Neural cell (in vitro differentiated cells): ENCODE measurements around the gene SIDT1. TPM values are rescaled to one million over a fixed set of nuclear protein-coding genes. Genes with fewer than 3 reads are reported as not detected.

Experiments
- H2AFZ ChIP-seq: fragments of 200-600, 300-800 bp; sonication (generic), shearing (Covaris generic); 2 replicates; pipeline ENCODE4 v1.6.0; 2014; ENCODE audit warnings: low read depth, mild to moderate bottlenecking, antibody characterized with exemption, low read length, moderate library complexity
- H3F3A ChIP-seq: fragments of 200-600 bp; shearing (Covaris generic); 2 replicates; pipeline ENCODE4 v1.6.1; 2016; ENCODE audit warnings: mild to moderate bottlenecking, moderate library complexity, mixed read lengths, antibody characterized with exemption, low read length; ENCODE audit not compliant: insufficient read depth, poor library complexity, severe bottlenecking
- H3K27ac ChIP-seq: fragments of 200-600, 300-800 bp; sonication (generic), shearing (Covaris generic); 2 replicates; pipeline ENCODE4 v1.5.1; 2014; ENCODE audit warnings: mild to moderate bottlenecking, low read length, moderate library complexity
- H3K27me3 ChIP-seq: fragments of 300-800, 200-600 bp; sonication (generic), shearing (Covaris generic); 2 replicates; pipeline ENCODE4 v1.6.0; 2014; ENCODE audit warnings: mild to moderate bottlenecking, low read depth, low read length, moderate library complexity; ENCODE audit not compliant: insufficient read depth
- H3K36me3 ChIP-seq: fragments of 300-800, 200-600 bp; sonication (generic), shearing (Covaris generic); 2 replicates; pipeline ENCODE4 v1.5.1; 2014; ENCODE audit warnings: mild to moderate bottlenecking, antibody characterized with exemption, low read length, moderate library complexity; ENCODE audit not compliant: insufficient read depth
- H3K4me2 ChIP-seq: fragments of 300-800, 200-600 bp; sonication (generic), shearing (Covaris generic); 2 replicates; pipeline ENCODE4 v1.6.0; 2014; ENCODE audit warnings: mild to moderate bottlenecking, low read length
- H3K4me3 ChIP-seq: fragments of 300-800, 200-600 bp; sonication (generic), shearing (Covaris generic); 2 replicates; pipeline ENCODE4 v1.5.1; 2014; ENCODE audit warnings: mild to moderate bottlenecking, low read length, moderate library complexity
- H3K79me2 ChIP-seq: fragments of 200-600 bp; shearing (Covaris generic); replicated peaks from 2 replicates; pipeline ENCODE4 v1.6.0; 2014; ENCODE audit warnings: mild to moderate bottlenecking, low read length, moderate library complexity; ENCODE audit not compliant: insufficient read depth
- H3K9ac ChIP-seq: fragments of 300-800, 200-600 bp; sonication (generic), shearing (Covaris generic); 2 replicates; pipeline ENCODE4 v1.6.1; 2016; ENCODE audit warnings: mild to moderate bottlenecking, low read length, mixed read lengths
- H3K9me2 ChIP-seq: fragments of 200-600 bp; shearing (Covaris generic); 2 replicates; pipeline ENCODE4 v1.6.1; 2016; ENCODE audit warnings: mild to moderate bottlenecking, low read length, mixed read lengths; ENCODE audit not compliant: insufficient read depth
- H3K9me3 ChIP-seq: fragments of 200-600, 300-800 bp; sonication (generic), shearing (Covaris generic); 2 replicates; pipeline ENCODE4 v1.6.1; 2016; ENCODE audit warnings: mild to moderate bottlenecking, mixed run types, low read length, moderate library complexity, mixed read lengths
- H4K20me1 ChIP-seq: fragments of 200-600 bp; shearing (Covaris generic); 2 replicates; pipeline ENCODE4 v1.6.1; 2016; ENCODE audit warnings: mild to moderate bottlenecking, mixed run types; ENCODE audit not compliant: insufficient read depth
- EP300 ChIP-seq: fragments of 450-650 bp; conservative IDR thresholded peaks from 2 replicates; pipeline ENCODE4 v1.6.1; 2014; ENCODE audit warnings: antibody characterized with exemption, mild to moderate bottlenecking, moderate library complexity; ENCODE audit not compliant: poor library complexity, severe bottlenecking
- EZH2 ChIP-seq: fragments of 200-600, 300-800 bp; shearing (Covaris generic), sonication (generic); IDR thresholded peaks from 2 replicates; pipeline ENCODE4 v1.6.1; 2014; ENCODE audit warnings: antibody characterized with exemption, low read length, borderline replicate concordance, mild to moderate bottlenecking; ENCODE audit not compliant: insufficient read depth, poor library complexity, severe bottlenecking
- MXI1 ChIP-seq: fragments of 450-650 bp; conservative IDR thresholded peaks from 2 replicates; pipeline ENCODE4 v1.6.1; 2014; ENCODE audit warnings: antibody characterized with exemption, mild to moderate bottlenecking; ENCODE audit not compliant: poor library complexity, severe bottlenecking
- POLR2AphosphoS5 ChIP-seq: IDR thresholded peaks from 2 replicates; pipeline ENCODE4 v1.6.1; 2012
- RAD21 ChIP-seq: fragments of 450-650 bp; conservative IDR thresholded peaks from 2 replicates; pipeline ENCODE4 v1.6.1; 2014; ENCODE audit warnings: antibody characterized with exemption, mild to moderate bottlenecking, moderate library complexity
- SMC3 ChIP-seq: fragments of 450-650 bp; conservative IDR thresholded peaks from 2 replicates; pipeline ENCODE4 v1.6.1; 2014; ENCODE audit warnings: antibody characterized with exemption, mild to moderate bottlenecking, moderate library complexity; ENCODE audit not compliant: poor library complexity
- TAF1 ChIP-seq: IDR thresholded peaks from 2 replicates; pipeline ENCODE4 v1.6.1; 2012; ENCODE audit warnings: low read depth
- polyA plus RNA-seq: library from polyadenylated mRNA; depleted of rRNA; stranded (reverse); fragments of >200 nt; gene quantifications from 2 replicates; pipeline ENCODE4 v1.2.3, GENCODE V29; 2014
- TF ChIP-seq, protein P1 (sequence below): IDR thresholded peaks from 2 replicates; pipeline ENCODE4 v1.6.1; 2012; ENCODE audit warnings: borderline replicate concordance
- TF ChIP-seq, protein P2 (sequence below): fragments of 450-650 bp; IDR thresholded peaks from 2 replicates; pipeline ENCODE4 v1.5.1; 2014; ENCODE audit warnings: antibody characterized with exemption, mild to moderate bottlenecking, moderate library complexity; ENCODE audit not compliant: poor library complexity, severe bottlenecking

Gene SIDT1
- polyA plus RNA-seq, 1 donor from 2014 or later: 0.22 TPM

DNA sequence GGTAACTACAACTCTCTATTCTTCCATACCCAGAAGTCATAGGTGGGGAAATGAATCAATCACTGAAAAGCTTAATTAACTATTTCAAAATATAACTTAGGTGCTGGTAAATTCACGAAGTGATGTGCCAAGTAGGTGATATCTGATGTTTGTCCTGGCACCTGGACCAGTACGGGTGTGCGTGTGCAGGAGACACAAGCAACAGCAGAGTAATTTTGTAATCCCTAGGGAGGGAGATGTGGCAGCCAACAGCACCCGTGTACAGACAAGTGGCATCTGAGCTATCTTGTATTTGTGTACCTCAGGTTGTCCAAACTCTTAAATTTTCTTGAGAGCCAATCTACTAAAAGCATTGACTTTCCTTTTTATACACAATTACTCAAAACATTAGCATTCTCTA is 141.2 kb downstream of the SIDT1 start:
- Histone ChIP-seq H3K79me2 (no peaks in the 10 kb centered on the region), H3K36me3 (no peaks in the 10 kb centered on the region), H3K27ac (no peak overlapping the region), H3K4me3 (no peak overlapping the region), H3K4me2 (no peak overlapping the region), H3K27me3 (no peaks in the 10 kb centered on the region), H3K9me2 (no peaks in the 10 kb centered on the region), H3F3A (no peaks in the 10 kb centered on the region), H4K20me1 (no peaks in the 10 kb centered on the region), H3K9me3 (no peaks in the 10 kb centered on the region), H3K9ac (no peak overlapping the region), H2AFZ (no peak overlapping the region)
- no peak for TF ChIP-seq EP300
- no peak for TF ChIP-seq EZH2
- TF ChIP-seq, protein P1, sequence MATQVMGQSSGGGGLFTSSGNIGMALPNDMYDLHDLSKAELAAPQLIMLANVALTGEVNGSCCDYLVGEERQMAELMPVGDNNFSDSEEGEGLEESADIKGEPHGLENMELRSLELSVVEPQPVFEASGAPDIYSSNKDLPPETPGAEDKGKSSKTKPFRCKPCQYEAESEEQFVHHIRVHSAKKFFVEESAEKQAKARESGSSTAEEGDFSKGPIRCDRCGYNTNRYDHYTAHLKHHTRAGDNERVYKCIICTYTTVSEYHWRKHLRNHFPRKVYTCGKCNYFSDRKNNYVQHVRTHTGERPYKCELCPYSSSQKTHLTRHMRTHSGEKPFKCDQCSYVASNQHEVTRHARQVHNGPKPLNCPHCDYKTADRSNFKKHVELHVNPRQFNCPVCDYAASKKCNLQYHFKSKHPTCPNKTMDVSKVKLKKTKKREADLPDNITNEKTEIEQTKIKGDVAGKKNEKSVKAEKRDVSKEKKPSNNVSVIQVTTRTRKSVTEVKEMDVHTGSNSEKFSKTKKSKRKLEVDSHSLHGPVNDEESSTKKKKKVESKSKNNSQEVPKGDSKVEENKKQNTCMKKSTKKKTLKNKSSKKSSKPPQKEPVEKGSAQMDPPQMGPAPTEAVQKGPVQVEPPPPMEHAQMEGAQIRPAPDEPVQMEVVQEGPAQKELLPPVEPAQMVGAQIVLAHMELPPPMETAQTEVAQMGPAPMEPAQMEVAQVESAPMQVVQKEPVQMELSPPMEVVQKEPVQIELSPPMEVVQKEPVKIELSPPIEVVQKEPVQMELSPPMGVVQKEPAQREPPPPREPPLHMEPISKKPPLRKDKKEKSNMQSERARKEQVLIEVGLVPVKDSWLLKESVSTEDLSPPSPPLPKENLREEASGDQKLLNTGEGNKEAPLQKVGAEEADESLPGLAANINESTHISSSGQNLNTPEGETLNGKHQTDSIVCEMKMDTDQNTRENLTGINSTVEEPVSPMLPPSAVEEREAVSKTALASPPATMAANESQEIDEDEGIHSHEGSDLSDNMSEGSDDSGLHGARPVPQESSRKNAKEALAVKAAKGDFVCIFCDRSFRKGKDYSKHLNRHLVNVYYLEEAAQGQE: no peak
- TF ChIP-seq, protein P2, sequence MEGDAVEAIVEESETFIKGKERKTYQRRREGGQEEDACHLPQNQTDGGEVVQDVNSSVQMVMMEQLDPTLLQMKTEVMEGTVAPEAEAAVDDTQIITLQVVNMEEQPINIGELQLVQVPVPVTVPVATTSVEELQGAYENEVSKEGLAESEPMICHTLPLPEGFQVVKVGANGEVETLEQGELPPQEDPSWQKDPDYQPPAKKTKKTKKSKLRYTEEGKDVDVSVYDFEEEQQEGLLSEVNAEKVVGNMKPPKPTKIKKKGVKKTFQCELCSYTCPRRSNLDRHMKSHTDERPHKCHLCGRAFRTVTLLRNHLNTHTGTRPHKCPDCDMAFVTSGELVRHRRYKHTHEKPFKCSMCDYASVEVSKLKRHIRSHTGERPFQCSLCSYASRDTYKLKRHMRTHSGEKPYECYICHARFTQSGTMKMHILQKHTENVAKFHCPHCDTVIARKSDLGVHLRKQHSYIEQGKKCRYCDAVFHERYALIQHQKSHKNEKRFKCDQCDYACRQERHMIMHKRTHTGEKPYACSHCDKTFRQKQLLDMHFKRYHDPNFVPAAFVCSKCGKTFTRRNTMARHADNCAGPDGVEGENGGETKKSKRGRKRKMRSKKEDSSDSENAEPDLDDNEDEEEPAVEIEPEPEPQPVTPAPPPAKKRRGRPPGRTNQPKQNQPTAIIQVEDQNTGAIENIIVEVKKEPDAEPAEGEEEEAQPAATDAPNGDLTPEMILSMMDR: no peak
- no peak for TF ChIP-seq RAD21
- TF ChIP-seq TAF1: no peak
- no peak for TF ChIP-seq POLR2AphosphoS5
- no peak for TF ChIP-seq MXI1
- TF ChIP-seq SMC3: no peak

DNA sequence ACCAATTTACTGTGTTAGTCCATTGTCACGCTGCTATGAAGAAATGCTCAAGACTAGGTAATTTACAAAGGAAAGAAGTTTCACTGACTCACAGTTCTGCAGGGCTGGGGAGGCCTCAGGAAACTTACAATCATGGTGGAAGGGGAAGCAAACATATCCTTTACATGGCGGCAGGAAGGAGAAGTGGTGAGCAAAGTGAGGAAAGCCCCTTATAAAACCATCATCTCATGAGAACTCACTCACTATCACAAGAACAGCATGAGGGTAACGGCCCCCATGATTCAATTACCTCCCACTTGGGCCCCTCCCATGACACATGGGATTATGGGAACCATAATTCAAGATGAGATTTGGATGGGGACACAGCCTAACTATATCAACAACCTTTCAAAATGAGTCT is 143.9 kb downstream of the SIDT1 start:
- Histone ChIP-seq H3F3A (no peaks in the 10 kb centered on the region), H3K79me2 (no peaks in the 10 kb centered on the region), H3K27me3 (no peaks in the 10 kb centered on the region), H3K36me3 (no peaks in the 10 kb centered on the region), H3K4me3 (no peak overlapping the region), H2AFZ (no peak overlapping the region), H3K9me2 (no peaks in the 10 kb centered on the region), H3K9me3 (no peaks in the 10 kb centered on the region), H3K4me2 (no peak overlapping the region), H4K20me1 (no peaks in the 10 kb centered on the region), H3K9ac (no peak overlapping the region), H3K27ac (no peak overlapping the region)
- no peak for TF ChIP-seq POLR2AphosphoS5
- TF ChIP-seq, protein P2: no peak
